Liver (tissue), 9 donors: ENCODE results near the gene DTNA. TPM values are rescaled to one million over a fixed set of nuclear protein-coding genes. Genes with fewer than 3 reads are reported as not detected.
"Not testable (repeated sequence)": the region's sequence is repeated elsewhere in the genome, so short reads cannot be mapped to it uniquely, and the experiment has no call there.

Experiments
- DNase-seq: peaks from one replicate; pipeline ENCODE4 v3.0.0-alpha.2; 2017; ENCODE audit warnings: low spot score
- H3K27ac ChIP-seq, 2 donors: one replicate each; pipeline ENCODE4 v1.7.0; 2013; ENCODE audit warnings: inconsistent platforms in 2 of 2, low read length in 2 of 2, control low read depth in 1 of 2, low read depth in 1 of 2, mild to moderate bottlenecking in 1 of 2
- H3K27me3 ChIP-seq, 4 donors: one replicate each; pipeline versions ENCODE4 v1.6.1 to v1.7.0; 2013; ENCODE audit warnings: low read length in 3 of 4, inconsistent platforms in 1 of 4, mild to moderate bottlenecking in 1 of 4, moderate library complexity in 1 of 4; ENCODE audit not compliant: control insufficient read depth in 4 of 4, insufficient read depth in 4 of 4
- H3K36me3 ChIP-seq, 4 donors: one replicate each; pipeline versions ENCODE4 v1.6.1 to v1.7.0; 2013; ENCODE audit warnings: low read length in 3 of 4, mild to moderate bottlenecking in 3 of 4, low read depth in 1 of 4, moderate library complexity in 1 of 4; ENCODE audit not compliant: control insufficient read depth in 4 of 4, insufficient read depth in 3 of 4
- H3K4me1 ChIP-seq, 4 donors: one replicate each; pipeline versions ENCODE4 v1.6.1 to v1.7.0; 2013; ENCODE audit warnings: low read length in 3 of 4, mild to moderate bottlenecking in 3 of 4, moderate library complexity in 1 of 4; ENCODE audit not compliant: control insufficient read depth in 4 of 4, insufficient read depth in 4 of 4
- H3K4me3 ChIP-seq, 3 donors: one replicate each; pipeline versions ENCODE4 v1.6.1 to v1.7.0; 2013; ENCODE audit warnings: low read length in 3 of 3, control low read depth in 1 of 3, low read depth in 1 of 3, mild to moderate bottlenecking in 1 of 3
- H3K9ac ChIP-seq, 2 donors: one replicate each; pipeline ENCODE4 v1.7.0; 2013; ENCODE audit warnings: low read length in 2 of 2, mild to moderate bottlenecking in 2 of 2, moderate library complexity in 2 of 2, control low read depth in 1 of 2, low read depth in 1 of 2
- H3K9me3 ChIP-seq, 4 donors: one replicate each; pipeline versions ENCODE4 v1.6.1 to v1.7.0; 2013; ENCODE audit warnings: low read length in 3 of 4; ENCODE audit not compliant: control insufficient read depth in 4 of 4
- FOXA1 ChIP-seq: IDR thresholded peaks from 2 replicates; pipeline ENCODE4 v1.6.1; 2016; ENCODE audit warnings: antibody characterized with exemption
- FOXA2 ChIP-seq: IDR thresholded peaks from 2 replicates; pipeline ENCODE4 v1.6.1; 2016; ENCODE audit warnings: antibody characterized with exemption
- GABPA ChIP-seq, 2 donors: IDR thresholded peaks in 1 of 2; conservative IDR thresholded peaks in 1 of 2; 2 replicates each; pipeline ENCODE4 v1.6.1; 2016; ENCODE audit warnings: antibody characterized with exemption in 2 of 2, mild to moderate bottlenecking in 1 of 2, moderate library complexity in 1 of 2
- HNF4G ChIP-seq: IDR thresholded peaks from 2 replicates; pipeline ENCODE4 v1.6.1; 2016; ENCODE audit warnings: antibody characterized with exemption
- JUND ChIP-seq, 2 donors: IDR thresholded peaks; 2 replicates each; pipeline ENCODE4 v1.6.1; 2016; ENCODE audit warnings: antibody characterized with exemption in 2 of 2
- NR2F2 ChIP-seq: IDR thresholded peaks from 2 replicates; pipeline ENCODE4 v1.6.1; 2016; ENCODE audit warnings: antibody characterized with exemption
- SP1 ChIP-seq: IDR thresholded peaks from 2 replicates; pipeline ENCODE4 v1.6.1; 2018; ENCODE audit warnings: antibody characterized with exemption, mild to moderate bottlenecking
- TAF1 ChIP-seq: conservative IDR thresholded peaks from 2 replicates; pipeline ENCODE4 v1.6.1; 2016; ENCODE audit warnings: antibody characterized with exemption, mild to moderate bottlenecking
- YY1 ChIP-seq: IDR thresholded peaks from 2 replicates; pipeline ENCODE4 v1.6.1; 2016; ENCODE audit warnings: antibody characterized with exemption, mild to moderate bottlenecking
- WGBS: extraction: QIAGEN DNeasy Blood & Tissue Kit; methylation state at CpG from one replicate; pipeline ENCODE4 v1.1.7; 2013; 5-methylcytosine and 5-hydroxymethylcytosine counted together
- polyA plus RNA-seq, 2 donors: library from polyadenylated mRNA; stranded (reverse) in 1 of 2; unstranded in 1 of 2; fragments of 200-250 nt in 1 of 2; fragments of >200 nt in 1 of 2; fragmentation: Nextera tagmentation in 1 of 2; extraction: Ambion mirVana in 1 of 2; gene quantifications; one replicate each; pipeline versions ENCODE4 v1.2.1 to v1.2.3, GENCODE V29; 2013 to 2015
- total RNA-seq, 2 donors: library from RNA; depleted of rRNA; stranded (reverse); fragments of >200 nt; gene quantifications; one replicate each; pipeline ENCODE4 v1.2.3, GENCODE V29; 2014
- TF ChIP-seq, protein P1 (sequence below): IDR thresholded peaks from 2 replicates; pipeline ENCODE4 v1.6.1; 2016; ENCODE audit warnings: antibody characterized with exemption
- TF ChIP-seq, protein P2 (sequence below): IDR thresholded peaks from 2 replicates; pipeline ENCODE4 v1.6.1; 2016; ENCODE audit warnings: antibody characterized with exemption
- TF ChIP-seq, protein P3 (sequence below): fragments of 150-350 bp; IDR thresholded peaks from 2 replicates; pipeline ENCODE4 v1.5.1; 2017; ENCODE audit warnings: improper control_type of control experiment, low read depth, low read length; ENCODE audit not compliant: missing input control
- TF ChIP-seq, protein P4 (sequence below): IDR thresholded peaks from 2 replicates; pipeline ENCODE4 v1.6.1; 2016; ENCODE audit warnings: antibody characterized with exemption, mild to moderate bottlenecking
- donor health status: healthy.
- donor health status: healthy.
- donor health status: healthy.
- donor health status: healthy.
- donor health status: healthy.

Gene DTNA
- total and polyA plus RNA-seq, 4 donors = 0.33 to 3.2 (median 1.4) TPM

DNA sequence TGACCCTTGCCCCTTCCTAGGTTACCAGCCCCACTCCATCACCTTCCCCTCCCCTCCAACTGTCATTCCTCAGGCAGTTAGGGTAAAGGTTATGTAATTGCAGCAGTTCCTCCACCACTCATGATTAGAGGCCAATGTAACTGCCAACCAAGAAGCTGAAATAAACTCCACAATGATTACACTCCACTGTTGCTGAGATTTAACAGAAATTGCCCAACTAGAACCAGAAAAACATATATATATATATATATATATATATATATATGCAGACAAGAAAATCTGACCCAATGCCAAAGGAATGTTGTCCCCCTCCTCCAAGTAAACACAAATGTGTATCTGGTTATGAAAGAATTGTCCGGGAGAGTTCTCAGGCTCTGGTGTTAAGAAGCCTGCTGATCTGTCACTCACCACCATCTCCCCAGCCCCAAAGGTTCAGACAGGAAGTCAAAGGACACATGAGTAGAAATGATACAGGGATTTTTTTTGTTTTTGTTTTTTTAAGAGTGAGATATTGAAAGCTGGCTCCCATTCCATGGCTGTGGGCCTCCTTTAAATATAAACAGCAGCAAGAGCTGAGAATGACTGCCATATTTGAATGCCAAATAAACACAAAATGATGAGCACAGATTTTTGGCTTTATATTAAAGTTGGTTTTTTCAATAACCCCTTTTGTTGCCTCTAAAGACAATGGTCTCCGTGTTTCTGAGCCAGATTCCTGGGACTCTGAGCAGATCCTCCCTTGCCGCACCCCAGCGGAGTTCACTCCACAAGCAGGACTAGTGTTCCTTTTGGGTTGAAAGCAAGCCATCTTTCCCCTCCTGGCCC, 204.0 kb downstream of the DTNA start (continued):
- TF ChIP-seq, protein P1, sequence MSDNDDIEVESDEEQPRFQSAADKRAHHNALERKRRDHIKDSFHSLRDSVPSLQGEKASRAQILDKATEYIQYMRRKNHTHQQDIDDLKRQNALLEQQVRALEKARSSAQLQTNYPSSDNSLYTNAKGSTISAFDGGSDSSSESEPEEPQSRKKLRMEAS = no peak
- TF ChIP-seq, protein P2, sequence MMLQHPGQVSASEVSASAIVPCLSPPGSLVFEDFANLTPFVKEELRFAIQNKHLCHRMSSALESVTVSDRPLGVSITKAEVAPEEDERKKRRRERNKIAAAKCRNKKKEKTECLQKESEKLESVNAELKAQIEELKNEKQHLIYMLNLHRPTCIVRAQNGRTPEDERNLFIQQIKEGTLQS = no peak
- no peak for TF ChIP-seq SP1
- TF ChIP-seq TAF1 = no peak
- TF ChIP-seq HNF4G = no peak
- TF ChIP-seq, protein P3, sequence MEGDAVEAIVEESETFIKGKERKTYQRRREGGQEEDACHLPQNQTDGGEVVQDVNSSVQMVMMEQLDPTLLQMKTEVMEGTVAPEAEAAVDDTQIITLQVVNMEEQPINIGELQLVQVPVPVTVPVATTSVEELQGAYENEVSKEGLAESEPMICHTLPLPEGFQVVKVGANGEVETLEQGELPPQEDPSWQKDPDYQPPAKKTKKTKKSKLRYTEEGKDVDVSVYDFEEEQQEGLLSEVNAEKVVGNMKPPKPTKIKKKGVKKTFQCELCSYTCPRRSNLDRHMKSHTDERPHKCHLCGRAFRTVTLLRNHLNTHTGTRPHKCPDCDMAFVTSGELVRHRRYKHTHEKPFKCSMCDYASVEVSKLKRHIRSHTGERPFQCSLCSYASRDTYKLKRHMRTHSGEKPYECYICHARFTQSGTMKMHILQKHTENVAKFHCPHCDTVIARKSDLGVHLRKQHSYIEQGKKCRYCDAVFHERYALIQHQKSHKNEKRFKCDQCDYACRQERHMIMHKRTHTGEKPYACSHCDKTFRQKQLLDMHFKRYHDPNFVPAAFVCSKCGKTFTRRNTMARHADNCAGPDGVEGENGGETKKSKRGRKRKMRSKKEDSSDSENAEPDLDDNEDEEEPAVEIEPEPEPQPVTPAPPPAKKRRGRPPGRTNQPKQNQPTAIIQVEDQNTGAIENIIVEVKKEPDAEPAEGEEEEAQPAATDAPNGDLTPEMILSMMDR = no peak
- TF ChIP-seq YY1 = no peak

DNA sequence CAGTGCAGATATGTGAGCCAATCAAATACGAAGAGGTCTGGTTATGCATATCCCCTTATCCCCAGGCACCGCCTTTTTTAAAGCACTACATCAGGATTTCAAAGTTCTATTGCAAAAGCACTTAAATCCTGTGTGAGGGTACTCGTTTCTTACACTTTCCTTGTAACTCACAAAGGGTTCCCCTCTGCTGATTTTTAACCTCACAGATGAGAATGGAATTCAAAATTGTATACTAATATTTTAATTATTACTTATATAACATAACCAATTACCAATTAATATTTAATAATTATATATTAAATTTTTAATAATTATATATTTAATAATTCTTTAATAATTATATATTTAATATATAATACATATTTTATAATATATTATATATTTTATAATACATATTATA, 204.9 kb downstream of the DTNA start:
- Histone ChIP-seq H3K27me3 (no peaks in the 10 kb centered on the region), H3K9me3 (no peaks in the 10 kb centered on the region), H3K27ac (no peak overlapping the region), H3K36me3 (no peaks in the 10 kb centered on the region), H3K4me1 (no peaks in the 10 kb centered on the region), H3K9ac (no peak overlapping the region), H3K4me3 (no peak overlapping the region)
- 88% methylated on average over 3 of the region's 3 CpGs for WGBS
- TF ChIP-seq FOXA2 (no peak), GABPA (IDR thresholded peaks at IDR 0.05 in 1 of 2, conservative IDR thresholded peaks at IDR 0.05 in 1 of 2) (no peak), NR2F2 (no peak), FOXA1 (no peak), HNF4G (no peak), JUND (IDR thresholded peaks at IDR 0.05) (no peak)
- TF ChIP-seq, protein P4, sequence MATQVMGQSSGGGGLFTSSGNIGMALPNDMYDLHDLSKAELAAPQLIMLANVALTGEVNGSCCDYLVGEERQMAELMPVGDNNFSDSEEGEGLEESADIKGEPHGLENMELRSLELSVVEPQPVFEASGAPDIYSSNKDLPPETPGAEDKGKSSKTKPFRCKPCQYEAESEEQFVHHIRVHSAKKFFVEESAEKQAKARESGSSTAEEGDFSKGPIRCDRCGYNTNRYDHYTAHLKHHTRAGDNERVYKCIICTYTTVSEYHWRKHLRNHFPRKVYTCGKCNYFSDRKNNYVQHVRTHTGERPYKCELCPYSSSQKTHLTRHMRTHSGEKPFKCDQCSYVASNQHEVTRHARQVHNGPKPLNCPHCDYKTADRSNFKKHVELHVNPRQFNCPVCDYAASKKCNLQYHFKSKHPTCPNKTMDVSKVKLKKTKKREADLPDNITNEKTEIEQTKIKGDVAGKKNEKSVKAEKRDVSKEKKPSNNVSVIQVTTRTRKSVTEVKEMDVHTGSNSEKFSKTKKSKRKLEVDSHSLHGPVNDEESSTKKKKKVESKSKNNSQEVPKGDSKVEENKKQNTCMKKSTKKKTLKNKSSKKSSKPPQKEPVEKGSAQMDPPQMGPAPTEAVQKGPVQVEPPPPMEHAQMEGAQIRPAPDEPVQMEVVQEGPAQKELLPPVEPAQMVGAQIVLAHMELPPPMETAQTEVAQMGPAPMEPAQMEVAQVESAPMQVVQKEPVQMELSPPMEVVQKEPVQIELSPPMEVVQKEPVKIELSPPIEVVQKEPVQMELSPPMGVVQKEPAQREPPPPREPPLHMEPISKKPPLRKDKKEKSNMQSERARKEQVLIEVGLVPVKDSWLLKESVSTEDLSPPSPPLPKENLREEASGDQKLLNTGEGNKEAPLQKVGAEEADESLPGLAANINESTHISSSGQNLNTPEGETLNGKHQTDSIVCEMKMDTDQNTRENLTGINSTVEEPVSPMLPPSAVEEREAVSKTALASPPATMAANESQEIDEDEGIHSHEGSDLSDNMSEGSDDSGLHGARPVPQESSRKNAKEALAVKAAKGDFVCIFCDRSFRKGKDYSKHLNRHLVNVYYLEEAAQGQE = no peak
- TF ChIP-seq, protein P1 = no peak
- TF ChIP-seq, protein P2 = no peak
- TF ChIP-seq, protein P3 = no peak
- DNase-seq = no peak

DNA sequence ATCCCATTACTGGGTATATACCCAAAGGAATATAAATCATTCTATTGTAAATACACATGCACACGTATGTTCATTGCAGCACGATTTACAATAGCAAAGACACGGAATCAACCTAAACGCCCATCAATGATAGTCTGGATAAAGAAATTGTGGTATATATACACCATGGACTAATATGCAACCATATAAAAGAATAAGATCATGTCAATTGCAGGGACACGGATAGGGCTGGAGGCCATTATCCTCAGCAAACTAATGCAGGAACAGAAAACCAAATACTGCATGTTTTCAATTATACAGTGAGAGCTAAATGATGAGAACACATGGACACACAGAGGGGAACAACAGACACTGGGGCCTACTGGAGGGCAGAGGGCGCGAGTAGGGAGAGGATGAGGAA, 206.4 kb downstream of the DTNA start:
- not testable (repeated sequence) for H3K4me3 ChIP-seq, H3K4me1 ChIP-seq, H3K9ac ChIP-seq, DNase-seq, H3K36me3 ChIP-seq, H3K27ac ChIP-seq, H3K9me3 ChIP-seq, H3K27me3 ChIP-seq
- WGBS = 97% methylated on average over 7 of the region's 7 CpGs
